Panc1 (cell line): Measurements from ENCODE around the gene TALDO1. TPM values are rescaled to one million over a fixed set of nuclear protein-coding genes. Genes with fewer than 3 reads are reported as not detected.

ENCODE experiments used
- ATAC-seq: fragments of 200-7000 bp; cut with Tn5 transposase; 2 replicates; pipeline ENCODE4 v1.9.1; 2020; ENCODE audit warnings: mild to moderate bottlenecking, moderate library complexity
- BruUV-seq: library from RNA; stranded (reverse); fragments of 400-500 nt; replicated peaks from 2 replicates; lab custom pipeline; 2021; lab: Mats Ljungman, UMichigan
- CTCF ChIA-PET: fragments of 300-600 bp; sonication (Branson Sonifier 250); formaldehyde crosslinking; loops from one replicate; lab custom pipeline; 2022; ENCODE audit warnings: antibody characterized with exemption; lab: Charles Lee
- POLR2A ChIA-PET: fragments of 300-600 bp; sonication (Branson Sonifier 250); formaldehyde crosslinking; loops from one replicate; lab custom pipeline; 2022; ENCODE audit warnings: antibody characterized with exemption; lab: Charles Lee
- DNase-seq: peaks from one replicate; pipeline ENCODE4 v3.0.0-alpha.2; 2010; ENCODE audit warnings: low read depth, low spot score
- H3K27ac ChIP-seq: 2 replicates; pipeline ENCODE4 v1.5.1; 2011; ENCODE audit warnings: mild to moderate bottlenecking, low read length, inconsistent platforms
- H3K27me3 ChIP-seq: fragments of 200-500 bp; sonication (Bioruptor generic); 2 replicates; pipeline ENCODE4 v1.6.0; 2014; ENCODE audit warnings: low read length, inconsistent platforms; ENCODE audit not compliant: control insufficient read depth, insufficient read depth
- H3K36me3 ChIP-seq: fragments of 200-500 bp; sonication (Bioruptor generic); 2 replicates; pipeline ENCODE4 v1.5.1; 2014; ENCODE audit warnings: inconsistent platforms, mild to moderate bottlenecking, low read length, moderate library complexity; ENCODE audit not compliant: control insufficient read depth, insufficient read depth
- H3K4me1 ChIP-seq: 2 replicates; pipeline ENCODE4 v1.5.1; 2011; ENCODE audit warnings: inconsistent platforms, mild to moderate bottlenecking, low read length, moderate library complexity; ENCODE audit not compliant: control insufficient read depth, insufficient read depth
- H3K4me3 ChIP-seq, 2 experiments: 2 replicates each; pipeline ENCODE4 v1.5.1; 2011 to 2012; ENCODE audit warnings: low read depth in 2 of 2, low read length in 2 of 2, mild to moderate bottlenecking in 2 of 2, inconsistent platforms in 1 of 2, moderate library complexity in 1 of 2
- H3K9me3 ChIP-seq: fragments of 200-500 bp; sonication (Bioruptor generic); 2 replicates; pipeline ENCODE4 v1.5.1; 2014; ENCODE audit warnings: low read depth, mild to moderate bottlenecking, inconsistent platforms, low read length, moderate library complexity; ENCODE audit not compliant: control insufficient read depth, insufficient read depth
- CTCF ChIP-seq: fragments of 450-650 bp; IDR thresholded peaks from 2 replicates; pipeline ENCODE4 v1.5.1; 2017; ENCODE audit warnings: mild to moderate bottlenecking
- POLR2AphosphoS5 ChIP-seq: IDR thresholded peaks from 2 replicates; pipeline ENCODE4 v1.6.1; 2012; ENCODE audit warnings: mild to moderate bottlenecking, low read depth, low read length, moderate library complexity
- REST ChIP-seq, 2 experiments: IDR thresholded peaks; 2 replicates each; pipeline ENCODE4 v1.6.1; 2011 to 2012; ENCODE audit warnings: low read depth in 2 of 2, control low read depth in 1 of 2, low read length in 1 of 2, mild to moderate bottlenecking in 1 of 2, moderate library complexity in 1 of 2; ENCODE audit not compliant: insufficient read depth in 1 of 2
- SIN3A ChIP-seq: IDR thresholded peaks from 2 replicates; pipeline ENCODE4 v1.6.1; 2012; ENCODE audit warnings: low read depth, mild to moderate bottlenecking, low read length, moderate library complexity, borderline replicate concordance; ENCODE audit not compliant: insufficient read depth
- TCF7L2 ChIP-seq: IDR thresholded peaks from 2 replicates; pipeline ENCODE4 v1.6.1; 2011; ENCODE audit warnings: mild to moderate bottlenecking, low read depth, low read length, inconsistent platforms
- in situ Hi-C: cut with HindIII; loops from 2 replicates; pipeline ENCODE4 v1.10.0; 2016; ENCODE audit warnings: low sequenced_read_pairs, low pct_unique_long_range_greater_than_20kb
- intact Hi-C: fragments of 100-400 bp; cut with micrococcal nuclease; formaldehyde crosslinking; loops from one replicate; pipeline ENCODE4 v1.10.0; 2022; ENCODE audit not compliant: unreplicated experiment
- total RNA-seq: library from RNA; stranded (reverse); gene quantifications from one replicate; pipeline ENCODE4 v1.2.1, GENCODE V29; 2021; ENCODE audit not compliant: unreplicated experiment

The TALDO1 gene
- total RNA-seq, 1 experiment from 2014 or later: 257 TPM

- ChIA-PET CTCF (interaction anchor here (1.1 kb wide), 1 partner anchor 152 kb away, joined by 4 read pairs; no protein-coding TSS in a partner anchor), POLR2A (no interaction called here)
- intact Hi-C loops: no loop called here
- H3K9me3 ChIP-seq: no peaks in the 10 kb centered on the region
- H3K4me1 ChIP-seq: peaks cover 73% of the 10 kb centered on the region
- DNase-seq (no peak), ATAC-seq (peak; percentile 34)
- peak within 1 kb of the TSS; percentile 58 to 91 for H3K4me3 ChIP-seq
- H3K27me3 ChIP-seq: no peaks in the 10 kb centered on the region
- H3K36me3 ChIP-seq: no peaks in the 10 kb centered on the region; the same call in 1 of the 2 replicates
- in situ Hi-C loops: no loop called here
- peak; percentile 39; the same call in 1 of the 2 replicates for TF ChIP-seq POLR2AphosphoS5
- no peak for TF ChIP-seq CTCF
- no TSS peak for BruUV-seq
- H3K27ac ChIP-seq: peak within 1 kb of the TSS; percentile 93
Measured at GRCh38 chr11:705646-706438, 41.4 kb upstream of the TALDO1 start, which contains the start of gene EPS8L2. Gene EPS8L2, plus strand, starts transcription at chr11:706231. Its CDS starts 3,177 bp downstream, at chr11:709408.

GRCh38 chr11:706439-706956 lies 40.8 kb upstream of the TALDO1 start:
- ATAC-seq (peak; percentile 10), DNase-seq (no peak)
- BruUV-seq: no TSS peak
- no peak for TF ChIP-seq CTCF
- no peak; the same call in 1 of the 2 replicates for TF ChIP-seq SIN3A
- TF ChIP-seq TCF7L2: no peak
- TF ChIP-seq REST (IDR thresholded peaks at IDR 0.05; ENCODE audit: insufficient read depth in 1 of 2, low read depth in 2 of 2, low read length in 1 of 2): no peak
- TF ChIP-seq POLR2AphosphoS5: no peak; the same call in 1 of the 2 replicates
- in situ Hi-C loops: no loop called here
- Histone ChIP-seq H3K36me3 (no peaks in the 10 kb centered on the region; the same call in 1 of the 2 replicates), H3K4me1 (peaks cover 75% of the 10 kb centered on the region), H3K27ac (peak overlapping the region; percentile 93), H3K4me3 (peak overlapping the region; percentile 58 to 91), H3K27me3 (no peaks in the 10 kb centered on the region), H3K9me3 (no peaks in the 10 kb centered on the region)
- intact Hi-C loops: no loop called here
- CTCF ChIA-PET: interaction anchor here (0.5 to 1.3 kb wide), 6 partner anchors 15 to 219 kb away, joined by 3 to 5 read pairs (median 4); partner anchors contain the start of gene AP2A2
- POLR2A ChIA-PET: interaction anchor here (0.9 kb wide), 1 partner anchor 9 kb away, joined by 4 read pairs; no protein-coding TSS in a partner anchor
